Liver (tissue), 9 donors: ENCODE data around the gene GRB2. TPM values are rescaled to one million over a fixed set of nuclear protein-coding genes. Genes with fewer than 3 reads are reported as not detected.
A peak's percentile ranks its signal among the peaks of the same experiment; 100 is the strongest.

Source experiments
- DNase-seq: peaks from one replicate; pipeline ENCODE4 v3.0.0-alpha.2; 2017; ENCODE audit warnings: low spot score
- H3K27ac ChIP-seq, 2 donors: one replicate each; pipeline ENCODE4 v1.7.0; 2013; ENCODE audit warnings: inconsistent platforms in 2 of 2, low read length in 2 of 2, control low read depth in 1 of 2, low read depth in 1 of 2, mild to moderate bottlenecking in 1 of 2
- H3K27me3 ChIP-seq, 4 donors: one replicate each; pipeline versions ENCODE4 v1.6.1 to v1.7.0; 2013; ENCODE audit warnings: low read length in 3 of 4, inconsistent platforms in 1 of 4, mild to moderate bottlenecking in 1 of 4, moderate library complexity in 1 of 4; ENCODE audit not compliant: control insufficient read depth in 4 of 4, insufficient read depth in 4 of 4
- H3K36me3 ChIP-seq, 4 donors: one replicate each; pipeline versions ENCODE4 v1.6.1 to v1.7.0; 2013; ENCODE audit warnings: low read length in 3 of 4, mild to moderate bottlenecking in 3 of 4, low read depth in 1 of 4, moderate library complexity in 1 of 4; ENCODE audit not compliant: control insufficient read depth in 4 of 4, insufficient read depth in 3 of 4
- H3K4me1 ChIP-seq, 4 donors: one replicate each; pipeline versions ENCODE4 v1.6.1 to v1.7.0; 2013; ENCODE audit warnings: low read length in 3 of 4, mild to moderate bottlenecking in 3 of 4, moderate library complexity in 1 of 4; ENCODE audit not compliant: control insufficient read depth in 4 of 4, insufficient read depth in 4 of 4
- H3K4me3 ChIP-seq, 3 donors: one replicate each; pipeline versions ENCODE4 v1.6.1 to v1.7.0; 2013; ENCODE audit warnings: low read length in 3 of 3, control low read depth in 1 of 3, low read depth in 1 of 3, mild to moderate bottlenecking in 1 of 3
- H3K9ac ChIP-seq, 2 donors: one replicate each; pipeline ENCODE4 v1.7.0; 2013; ENCODE audit warnings: low read length in 2 of 2, mild to moderate bottlenecking in 2 of 2, moderate library complexity in 2 of 2, control low read depth in 1 of 2, low read depth in 1 of 2
- H3K9me3 ChIP-seq, 4 donors: one replicate each; pipeline versions ENCODE4 v1.6.1 to v1.7.0; 2013; ENCODE audit warnings: low read length in 3 of 4; ENCODE audit not compliant: control insufficient read depth in 4 of 4
- ATF3 ChIP-seq: IDR thresholded peaks from 2 replicates; pipeline ENCODE4 v1.6.1; 2016; ENCODE audit warnings: antibody characterized with exemption
- CTCF ChIP-seq: fragments of 150-350 bp; IDR thresholded peaks from 2 replicates; pipeline ENCODE4 v1.5.1; 2017; ENCODE audit warnings: improper control_type of control experiment, low read depth, low read length; ENCODE audit not compliant: missing input control
- EGR1 ChIP-seq, 2 donors: IDR thresholded peaks; 2 replicates each; pipeline ENCODE4 v1.6.1; 2016 to 2018; ENCODE audit warnings: antibody characterized with exemption in 2 of 2, low read depth in 2 of 2
- FOXA1 ChIP-seq: IDR thresholded peaks from 2 replicates; pipeline ENCODE4 v1.6.1; 2016; ENCODE audit warnings: antibody characterized with exemption
- FOXA2 ChIP-seq: IDR thresholded peaks from 2 replicates; pipeline ENCODE4 v1.6.1; 2016; ENCODE audit warnings: antibody characterized with exemption
- HNF4A ChIP-seq, 2 donors: conservative IDR thresholded peaks; 2 replicates each; pipeline ENCODE4 v1.6.1; 2016; ENCODE audit warnings: antibody characterized with exemption in 2 of 2, mild to moderate bottlenecking in 2 of 2
- JUND ChIP-seq, 2 donors: IDR thresholded peaks; 2 replicates each; pipeline ENCODE4 v1.6.1; 2016; ENCODE audit warnings: antibody characterized with exemption in 2 of 2
- NR2F2 ChIP-seq: IDR thresholded peaks from 2 replicates; pipeline ENCODE4 v1.6.1; 2016; ENCODE audit warnings: antibody characterized with exemption
- RXRA ChIP-seq, 2 donors: IDR thresholded peaks; 2 replicates each; pipeline ENCODE4 v1.6.1; 2017 to 2018; ENCODE audit warnings: antibody characterized with exemption in 2 of 2, mild to moderate bottlenecking in 1 of 2
- SP1 ChIP-seq: IDR thresholded peaks from 2 replicates; pipeline ENCODE4 v1.6.1; 2018; ENCODE audit warnings: antibody characterized with exemption, mild to moderate bottlenecking
- TAF1 ChIP-seq: conservative IDR thresholded peaks from 2 replicates; pipeline ENCODE4 v1.6.1; 2016; ENCODE audit warnings: antibody characterized with exemption, mild to moderate bottlenecking
- YY1 ChIP-seq: IDR thresholded peaks from 2 replicates; pipeline ENCODE4 v1.6.1; 2016; ENCODE audit warnings: antibody characterized with exemption, mild to moderate bottlenecking
- ZBTB33 ChIP-seq: IDR thresholded peaks from 2 replicates; pipeline ENCODE4 v1.6.1; 2016; ENCODE audit warnings: antibody characterized with exemption
- WGBS: extraction: QIAGEN DNeasy Blood & Tissue Kit; methylation state at CpG from one replicate; pipeline ENCODE4 v1.1.7; 2013; 5-methylcytosine and 5-hydroxymethylcytosine counted together
- polyA plus RNA-seq, 2 donors: library from polyadenylated mRNA; stranded (reverse) in 1 of 2; unstranded in 1 of 2; fragments of 200-250 nt in 1 of 2; fragments of >200 nt in 1 of 2; fragmentation: Nextera tagmentation in 1 of 2; extraction: Ambion mirVana in 1 of 2; gene quantifications; one replicate each; pipeline versions ENCODE4 v1.2.1 to v1.2.3, GENCODE V29; 2013 to 2015
- total RNA-seq, 2 donors: library from RNA; depleted of rRNA; stranded (reverse); fragments of >200 nt; gene quantifications; one replicate each; pipeline ENCODE4 v1.2.3, GENCODE V29; 2014
- donor health status: healthy.
- donor health status: healthy.
- donor health status: healthy.
- donor health status: healthy.
- donor health status: healthy.

The GRB2 gene
- total and polyA plus RNA-seq, 4 donors: 36.0 to 91.8 (median 49.6) TPM

GRCh38 chr17:75418531-75418930, 13.1 kb upstream of the GRB2 start:
- WGBS: 73% methylated on average over 5 of the region's 5 CpGs
- Histone ChIP-seq H3K4me1 (no peaks in the 10 kb centered on the region), H3K9me3 (no peaks in the 10 kb centered on the region), H3K36me3 (no peaks in the 10 kb centered on the region), H3K9ac (no peak overlapping the region), H3K27me3 (no peaks in the 10 kb centered on the region), H3K27ac (no peak overlapping the region), H3K4me3 (no peak overlapping the region)
- TF ChIP-seq SP1 (no peak), FOXA1 (no peak), CTCF (no peak), TAF1 (no peak)
- no peak for DNase-seq

GRCh38 chr17:75417054-75417580, 11.6 kb upstream of the GRB2 start:
- Histone ChIP-seq H3K4me1 (peaks cover 0 to 6% (median 3%) of the 10 kb centered on the region in 4 donors), H3K27ac (no peak overlapping the region), H3K4me3 (no peak overlapping the region), H3K9ac (no peak overlapping the region), H3K36me3 (no peaks in the 10 kb centered on the region), H3K9me3 (no peaks in the 10 kb centered on the region), H3K27me3 (no peaks in the 10 kb centered on the region)
- WGBS: 48% methylated on average over 9 of the region's 9 CpGs
- DNase-seq: no peak
- peak; percentile 80 for TF ChIP-seq NR2F2
- TF ChIP-seq JUND (IDR thresholded peaks at IDR 0.05): no peak

GRCh38 chr17:75416006-75416405, 10.5 kb upstream of the GRB2 start:
- Histone ChIP-seq H3K9me3 (no peaks in the 10 kb centered on the region), H3K9ac (no peak overlapping the region), H3K27ac (no peak overlapping the region), H3K27me3 (no peaks in the 10 kb centered on the region), H3K4me1 (peaks cover 0 to 6% (median 3%) of the 10 kb centered on the region in 4 donors), H3K36me3 (no peaks in the 10 kb centered on the region), H3K4me3 (no peak overlapping the region)
- no peak for DNase-seq
- 93% methylated on average over 9 of the region's 9 CpGs for WGBS
- TF ChIP-seq FOXA1 (no peak), EGR1 (IDR thresholded peaks at IDR 0.05; ENCODE audit: low read depth in 2 of 2) (no peak), ZBTB33 (no peak), RXRA (IDR thresholded peaks at IDR 0.05) (no peak), YY1 (no peak), JUND (IDR thresholded peaks at IDR 0.05) (no peak), TAF1 (no peak), FOXA2 (no peak), ATF3 (no peak), HNF4A (conservative IDR thresholded peaks at IDR 0.05) (no peak)
